GM12878 (cell line): Measurements from ENCODE around the gene RNF150. TPM values are rescaled to one million over a fixed set of nuclear protein-coding genes. Genes with fewer than 3 reads are reported as not detected.

Experiments used
- ATAC-seq: fragments of 200-7000 bp; cut with Tn5 transposase; 3 replicates; pipeline ENCODE4 v1.9.1; 2020; ENCODE audit warnings: mild to moderate bottlenecking, moderate library complexity
- BruUV-seq: library from RNA; stranded (reverse); fragments of 400-500 nt; replicated peaks from 2 replicates; lab custom pipeline; 2021; lab: Mats Ljungman, UMichigan
- CTCF ChIA-PET: fragments of 300-600 bp; sonication (Branson Sonifier 250); formaldehyde crosslinking; extraction: SDS; loops from one replicate; lab custom pipeline; 2021; ENCODE audit warnings: inconsistent platforms; lab: Yijun Ruan, JAX
- POLR2A ChIA-PET: fragments of 350-600 bp; formaldehyde crosslinking; extraction: SDS; loops from one replicate; lab custom pipeline; 2021; ENCODE audit warnings: inconsistent platforms; lab: Charles Lee
- RAD21 ChIA-PET: fragments of 300-600 bp; sonication (Branson Sonifier 250); formaldehyde crosslinking; loops from one replicate; lab custom pipeline; 2023; ENCODE audit warnings: antibody characterized with exemption; ENCODE audit not compliant: unreplicated experiment; lab: Charles Lee
- SMC1A ChIA-PET: fragments of 300-600 bp; sonication (Branson Sonifier 250); formaldehyde crosslinking; loops from one replicate; lab custom pipeline; 2023; ENCODE audit not compliant: unreplicated experiment, uncharacterized antibody; lab: Charles Lee
- DNase-seq: peaks from one replicate; pipeline ENCODE4 v3.0.0-alpha.2; 2011; ENCODE audit warnings: low read depth, low spot score
- FAIRE-seq: peaks from 3 replicates; lab custom pipeline; 2011; peaks lifted over from hg19 to GRCh38; lab: Jason Lieb, UNC
- H2AFZ ChIP-seq: 2 replicates; pipeline ENCODE4 v1.6.0; 2011; ENCODE audit warnings: low read depth, low read length, control low read depth; ENCODE audit not compliant: control insufficient read depth
- H3K27ac ChIP-seq: 2 replicates; pipeline ENCODE4 v1.5.1; 2011; ENCODE audit warnings: control low read depth; ENCODE audit not compliant: control insufficient read depth, insufficient read depth
- H3K27me3 ChIP-seq, 2 experiments: replicated peaks in 1 of 2; 2 replicates each; pipeline versions ENCODE4 v1.6.0 to v1.6.1; 2011; ENCODE audit warnings: low read length in 1 of 2; ENCODE audit not compliant: control insufficient read depth in 2 of 2, insufficient read depth in 2 of 2
- H3K36me3 ChIP-seq, 2 experiments: 2 replicates each; pipeline ENCODE4 v1.5.1; 2011; ENCODE audit warnings: low read length in 1 of 2; ENCODE audit not compliant: control insufficient read depth in 2 of 2, insufficient read depth in 2 of 2
- H3K4me1 ChIP-seq: 2 replicates; pipeline ENCODE4 v1.6.1; 2011; ENCODE audit warnings: mild to moderate bottlenecking, low read length, moderate library complexity, mixed read lengths; ENCODE audit not compliant: control insufficient read depth, insufficient read depth
- H3K4me2 ChIP-seq: 2 replicates; pipeline ENCODE4 v1.6.0; 2011; ENCODE audit warnings: control low read depth; ENCODE audit not compliant: control insufficient read depth, insufficient read depth
- H3K4me3 ChIP-seq: fragments of 200-600 bp; sonication (generic); 2 replicates; pipeline ENCODE4 v1.5.1; 2016
- H3K79me2 ChIP-seq: 2 replicates; pipeline ENCODE4 v1.6.0; 2011; ENCODE audit warnings: low read length; ENCODE audit not compliant: control insufficient read depth, insufficient read depth
- H3K9ac ChIP-seq: 2 replicates; pipeline ENCODE4 v1.8.0; 2011; ENCODE audit warnings: low read length, control low read depth, mixed read lengths; ENCODE audit not compliant: control insufficient read depth, insufficient read depth
- H3K9me3 ChIP-seq: replicated peaks from 3 replicates; pipeline ENCODE4 v1.5.1; 2011; ENCODE audit warnings: mild to moderate bottlenecking, low read length; ENCODE audit not compliant: control insufficient read depth, insufficient read depth
- H4K20me1 ChIP-seq: 2 replicates; pipeline ENCODE4 v1.6.0; 2011; ENCODE audit not compliant: control insufficient read depth, insufficient read depth
- HDGF ChIP-seq: fragments of 450-650 bp; IDR thresholded peaks from 2 replicates; pipeline ENCODE4 v1.6.1; 2016; ENCODE audit warnings: antibody characterized with exemption
- IRF3 ChIP-seq: fragments of 450-650 bp; IDR thresholded peaks from 2 replicates; pipeline ENCODE4 v1.6.1; 2014; ENCODE audit warnings: mild to moderate bottlenecking
- NFIC ChIP-seq: IDR thresholded peaks from 2 replicates; pipeline ENCODE4 v1.6.1; 2012; ENCODE audit warnings: low read depth, mild to moderate bottlenecking, inconsistent platforms, low read length, moderate library complexity
- WGBS: methylation state at CpG from one replicate; pipeline ENCODE4 v1.1.6; 2016; ENCODE audit warnings: low lambda C conversion rate; ENCODE audit not compliant: insufficient replicate concordance, insufficient coverage; ENCODE audit errors: missing lambda C conversion rate; 5-methylcytosine and 5-hydroxymethylcytosine counted together
- in situ Hi-C: fragments of 300-500 bp; cut with MboI; formaldehyde crosslinking; loops from 9 replicates; pipeline ENCODE4 v1.14.3; 2018; ENCODE audit warnings: mixed read lengths
- intact Hi-C: fragments of 100-400 bp; cut with micrococcal nuclease; formaldehyde crosslinking; loops from one replicate; pipeline ENCODE4 v1.14.2; 2022; ENCODE audit not compliant: unreplicated experiment
- polyA plus RNA-seq, 11 experiments: library from polyadenylated mRNA; depleted of rRNA in 4 of 11; unstranded in 6 of 11; stranded (reverse) in 5 of 11; fragments of >200 nt; fragmentation: Nextera tagmentation in 4 of 11; fragmentation: Illumina TruSeq in 1 of 11; extraction: Ambion mirVana in 4 of 11; extraction: Trizol in 1 of 11; gene quantifications; 1 replicate in 1 of 11; 2 replicates in 10 of 11; pipeline versions ENCODE4 v1.2.1 to v1.2.3, GENCODE V29; 2011 to 2016; ENCODE audit warnings: inconsistent platforms in 2 of 11, missing spikeins in 2 of 11, low read depth in 1 of 11
- total RNA-seq, 4 experiments: library from RNA; depleted of rRNA in 3 of 4; stranded (reverse); fragments of >200 nt in 3 of 4; fragmentation: Illumina TruSeq in 1 of 4; extraction: Trizol in 1 of 4; gene quantifications; 2 replicates each; pipeline versions ENCODE4 v1.2.1 to v1.2.3, GENCODE V29; 2013 to 2021

Gene RNF150
- total and polyA plus RNA-seq, 10 of the 15 experiments (the other 5 are each of a cell fraction or from before 2014, with no cell fraction given): 0.01 to 2.3 (median 0.04) TPM; not detected in 6

- ChIA-PET SMC1A (no interaction called here), RAD21 (no interaction called here), CTCF (no interaction called here), POLR2A (no interaction called here)
- Histone ChIP-seq H3K9me3 (no peaks in the 10 kb centered on the region), H3K9ac (no peak overlapping the region), H3K4me3 (no peak overlapping the region), H3K79me2 (no peaks in the 10 kb centered on the region), H4K20me1 (no peaks in the 10 kb centered on the region), H3K27me3 (no peaks in the 10 kb centered on the region; a peak in 1 of 4 replicates), H3K4me2 (no peak overlapping the region), H3K36me3 (no peaks in the 10 kb centered on the region), H3K4me1 (no peaks in the 10 kb centered on the region), H2AFZ (no peak overlapping the region), H3K27ac (no peak overlapping the region)
- no peak for FAIRE-seq
- no TSS peak for BruUV-seq
- intact Hi-C loops: no loop called here
- ATAC-seq: no peak
- in situ Hi-C loops: no loop called here
- no peak for DNase-seq
- TF ChIP-seq HDGF: no peak
These were observed 57.7 kb downstream of the RNF150 start for GRCh38 chr4:141075553-141075952.

GRCh38 chr4:141074098-141074878 is 59.0 kb downstream of the RNF150 start:
- intact Hi-C loops: no loop called here
- DNase-seq: no peak
- TF ChIP-seq NFIC (0 out of 2 replicates have a peak, but pooled peaks have one; percentile 17), IRF3 (no peak)
- BruUV-seq: no TSS peak
- in situ Hi-C loops: no loop called here
- H3K4me2 ChIP-seq: no peak overlapping the region
- ChIA-PET CTCF (interaction anchor here (0.6 kb wide), 1 partner anchor 309 kb away, joined by 3 read pairs; no protein-coding TSS in a partner anchor), RAD21 (no interaction called here), SMC1A (no interaction called here), POLR2A (no interaction called here)
- 48% methylated on average over 4 of the region's 4 CpGs for WGBS
- FAIRE-seq: no peak
- no peak overlapping the region for H3K9ac ChIP-seq
- no peaks in the 10 kb centered on the region for H3K36me3 ChIP-seq
- H3K4me3 ChIP-seq: no peak overlapping the region
- H3K9me3 ChIP-seq: no peaks in the 10 kb centered on the region
- no peak; the same call in 2 of the 3 replicates for ATAC-seq
- no peaks in the 10 kb centered on the region for H3K79me2 ChIP-seq
- no peaks in the 10 kb centered on the region for H4K20me1 ChIP-seq
- no peaks in the 10 kb centered on the region for H3K27me3 ChIP-seq
- H3K4me1 ChIP-seq: no peaks in the 10 kb centered on the region
- H3K27ac ChIP-seq: no peak overlapping the region
- H2AFZ ChIP-seq: no peak overlapping the region
